GM23338 (cell line): Measurements from ENCODE around the gene PACS1.

ENCODE experiments used
- EZH2 ChIP-seq: fragments of 200-600 bp; sonication (generic); IDR thresholded peaks from one replicate; pipeline ENCODE4 v1.8.0; 2017; ENCODE audit warnings: antibody characterized with exemption, mild to moderate bottlenecking, low read depth; ENCODE audit not compliant: unreplicated experiment
- EZH2phosphoT487 ChIP-seq: fragments of 200-600 bp; sonication (generic); IDR thresholded peaks from one replicate; pipeline ENCODE4 v1.8.1; 2018; ENCODE audit warnings: antibody characterized with exemption; ENCODE audit not compliant: unreplicated experiment

- TF ChIP-seq EZH2phosphoT487 (no peak), EZH2 (no peak)
Measured at GRCh38 chr11:66263231-66263630, 193.2 kb downstream of the PACS1 start.
